PFSK-1 (cell line): Measurements from ENCODE around the gene RAE1. TPM values are rescaled to one million over a fixed set of nuclear protein-coding genes. Genes with fewer than 3 reads are reported as not detected.

ENCODE experiments used
- FOXP2 ChIP-seq: optimal IDR thresholded peaks from 2 replicates; pipeline ENCODE3; 2011; ENCODE audit warnings: borderline replicate concordance, control low read depth, inconsistent platforms; ENCODE audit not compliant: insufficient read depth; ENCODE audit errors: extremely low read length, extremely low read depth
- POLR2AphosphoS5 ChIP-seq: IDR thresholded peaks from 2 replicates; pipeline ENCODE4 v1.6.1; 2012; ENCODE audit warnings: low read depth, mild to moderate bottlenecking, control low read depth, low read length, moderate library complexity
- SIN3A ChIP-seq: IDR thresholded peaks from 2 replicates; pipeline ENCODE4 v1.6.1; 2012; ENCODE audit warnings: mild to moderate bottlenecking, low read length, moderate library complexity, borderline replicate concordance; ENCODE audit not compliant: insufficient read depth
- TAF1 ChIP-seq: IDR thresholded peaks from 2 replicates; pipeline ENCODE4 v1.6.1; 2012; ENCODE audit warnings: low read length, control low read depth, borderline replicate concordance; ENCODE audit not compliant: insufficient read depth
- polyA plus RNA-seq: library from polyadenylated mRNA; unstranded; fragments of >200 nt; gene quantifications from one replicate; pipeline ENCODE4 v1.2.1, GENCODE V29; 2012; ENCODE audit warnings: low read depth, missing spikeins; ENCODE audit not compliant: insufficient read length
- TF ChIP-seq, protein P1 (sequence below), 2 experiments: IDR thresholded peaks; 2 replicates each; pipeline versions ENCODE4 v1.6.1 to v1.8.0; 2011 to 2012; ENCODE audit warnings: low read depth in 2 of 2, low read length in 2 of 2, control low read depth in 1 of 2, inconsistent platforms in 1 of 2, mild to moderate bottlenecking in 1 of 2, moderate library complexity in 1 of 2; ENCODE audit not compliant: insufficient read depth in 1 of 2

Gene RAE1, protein sequence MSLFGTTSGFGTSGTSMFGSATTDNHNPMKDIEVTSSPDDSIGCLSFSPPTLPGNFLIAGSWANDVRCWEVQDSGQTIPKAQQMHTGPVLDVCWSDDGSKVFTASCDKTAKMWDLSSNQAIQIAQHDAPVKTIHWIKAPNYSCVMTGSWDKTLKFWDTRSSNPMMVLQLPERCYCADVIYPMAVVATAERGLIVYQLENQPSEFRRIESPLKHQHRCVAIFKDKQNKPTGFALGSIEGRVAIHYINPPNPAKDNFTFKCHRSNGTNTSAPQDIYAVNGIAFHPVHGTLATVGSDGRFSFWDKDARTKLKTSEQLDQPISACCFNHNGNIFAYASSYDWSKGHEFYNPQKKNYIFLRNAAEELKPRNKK
- polyA plus RNA-seq = 34.0 TPM

DNA sequence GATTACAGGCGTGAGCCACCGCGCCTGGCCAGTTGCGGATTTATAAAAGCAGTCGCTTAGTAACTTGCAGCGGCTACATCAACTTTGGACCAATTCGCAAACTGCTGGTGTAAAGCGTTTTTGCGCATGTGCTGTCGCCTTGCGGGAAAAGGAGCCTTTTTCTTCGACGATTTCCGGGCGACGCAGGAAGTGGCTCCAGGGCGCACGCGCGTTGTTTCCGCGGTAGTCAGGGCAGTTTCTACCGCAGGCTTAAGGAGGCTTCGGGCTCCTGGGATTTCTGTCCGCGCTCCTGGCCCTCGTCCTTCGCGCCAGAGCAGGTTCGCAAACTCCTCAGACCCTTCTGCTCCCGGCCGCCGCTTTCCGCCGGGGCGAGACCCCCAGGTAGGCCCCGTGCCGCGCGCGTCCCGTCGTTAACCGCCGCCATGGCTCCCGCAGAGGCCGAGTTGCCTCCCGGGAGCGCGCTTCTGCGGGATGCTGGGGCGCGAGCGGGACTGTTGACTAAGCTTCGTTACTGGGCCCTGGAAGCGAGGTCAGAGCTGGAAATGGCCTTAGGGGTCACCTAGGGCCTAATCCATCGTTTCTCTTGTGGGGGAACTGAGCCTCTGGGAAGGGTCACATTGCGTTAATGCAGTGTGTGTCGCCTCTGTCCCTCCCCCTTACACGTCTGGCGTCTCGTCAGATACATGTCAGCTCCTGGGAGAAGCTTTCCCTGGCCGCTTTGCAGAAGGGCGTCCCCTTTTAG lies at the start of gene RAE1:
RAE1 (plus strand) TSS at position 214 of the 742 bp plus-strand sequence. CDS start 2,784 bp downstream, outside the sequence.
- TF ChIP-seq POLR2AphosphoS5 (peak; percentile 57; the same call in 1 of the 2 replicates), TAF1 (peak; percentile 69; the same call in 1 of the 2 replicates), FOXP2 (no peak)
- TF ChIP-seq, protein P1, sequence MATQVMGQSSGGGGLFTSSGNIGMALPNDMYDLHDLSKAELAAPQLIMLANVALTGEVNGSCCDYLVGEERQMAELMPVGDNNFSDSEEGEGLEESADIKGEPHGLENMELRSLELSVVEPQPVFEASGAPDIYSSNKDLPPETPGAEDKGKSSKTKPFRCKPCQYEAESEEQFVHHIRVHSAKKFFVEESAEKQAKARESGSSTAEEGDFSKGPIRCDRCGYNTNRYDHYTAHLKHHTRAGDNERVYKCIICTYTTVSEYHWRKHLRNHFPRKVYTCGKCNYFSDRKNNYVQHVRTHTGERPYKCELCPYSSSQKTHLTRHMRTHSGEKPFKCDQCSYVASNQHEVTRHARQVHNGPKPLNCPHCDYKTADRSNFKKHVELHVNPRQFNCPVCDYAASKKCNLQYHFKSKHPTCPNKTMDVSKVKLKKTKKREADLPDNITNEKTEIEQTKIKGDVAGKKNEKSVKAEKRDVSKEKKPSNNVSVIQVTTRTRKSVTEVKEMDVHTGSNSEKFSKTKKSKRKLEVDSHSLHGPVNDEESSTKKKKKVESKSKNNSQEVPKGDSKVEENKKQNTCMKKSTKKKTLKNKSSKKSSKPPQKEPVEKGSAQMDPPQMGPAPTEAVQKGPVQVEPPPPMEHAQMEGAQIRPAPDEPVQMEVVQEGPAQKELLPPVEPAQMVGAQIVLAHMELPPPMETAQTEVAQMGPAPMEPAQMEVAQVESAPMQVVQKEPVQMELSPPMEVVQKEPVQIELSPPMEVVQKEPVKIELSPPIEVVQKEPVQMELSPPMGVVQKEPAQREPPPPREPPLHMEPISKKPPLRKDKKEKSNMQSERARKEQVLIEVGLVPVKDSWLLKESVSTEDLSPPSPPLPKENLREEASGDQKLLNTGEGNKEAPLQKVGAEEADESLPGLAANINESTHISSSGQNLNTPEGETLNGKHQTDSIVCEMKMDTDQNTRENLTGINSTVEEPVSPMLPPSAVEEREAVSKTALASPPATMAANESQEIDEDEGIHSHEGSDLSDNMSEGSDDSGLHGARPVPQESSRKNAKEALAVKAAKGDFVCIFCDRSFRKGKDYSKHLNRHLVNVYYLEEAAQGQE (IDR thresholded peaks at IDR 0.05; ENCODE audit: insufficient read depth in 1 of 2, low read depth in 2 of 2, low read length in 2 of 2) = no peak

DNA sequence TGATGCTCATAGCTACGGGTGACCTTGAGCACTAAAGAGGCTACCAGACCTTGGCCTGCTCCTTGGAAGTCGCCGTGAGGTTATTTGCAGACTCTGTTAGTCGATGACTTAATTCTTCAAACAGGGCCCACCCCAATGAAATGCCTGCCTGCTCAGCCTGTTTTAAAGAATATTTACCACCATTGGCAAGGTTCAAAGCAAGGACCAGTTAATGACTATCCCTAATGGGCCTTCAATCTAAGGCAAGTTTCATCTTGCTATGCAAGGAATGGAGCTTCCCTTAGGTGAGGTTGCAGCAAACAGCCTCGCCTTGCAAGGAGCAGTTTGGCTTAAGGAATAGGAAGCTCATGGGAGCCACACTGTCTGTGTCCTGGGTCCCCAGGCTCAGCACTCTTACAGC lies 44.3 kb upstream of the RAE1 start:
- TF ChIP-seq, protein P1 (IDR thresholded peaks at IDR 0.05; ENCODE audit: insufficient read depth in 1 of 2, low read depth in 2 of 2, low read length in 2 of 2) = no peak
- TF ChIP-seq POLR2AphosphoS5 (no peak), SIN3A (no peak), FOXP2 (no peak), TAF1 (no peak)

DNA sequence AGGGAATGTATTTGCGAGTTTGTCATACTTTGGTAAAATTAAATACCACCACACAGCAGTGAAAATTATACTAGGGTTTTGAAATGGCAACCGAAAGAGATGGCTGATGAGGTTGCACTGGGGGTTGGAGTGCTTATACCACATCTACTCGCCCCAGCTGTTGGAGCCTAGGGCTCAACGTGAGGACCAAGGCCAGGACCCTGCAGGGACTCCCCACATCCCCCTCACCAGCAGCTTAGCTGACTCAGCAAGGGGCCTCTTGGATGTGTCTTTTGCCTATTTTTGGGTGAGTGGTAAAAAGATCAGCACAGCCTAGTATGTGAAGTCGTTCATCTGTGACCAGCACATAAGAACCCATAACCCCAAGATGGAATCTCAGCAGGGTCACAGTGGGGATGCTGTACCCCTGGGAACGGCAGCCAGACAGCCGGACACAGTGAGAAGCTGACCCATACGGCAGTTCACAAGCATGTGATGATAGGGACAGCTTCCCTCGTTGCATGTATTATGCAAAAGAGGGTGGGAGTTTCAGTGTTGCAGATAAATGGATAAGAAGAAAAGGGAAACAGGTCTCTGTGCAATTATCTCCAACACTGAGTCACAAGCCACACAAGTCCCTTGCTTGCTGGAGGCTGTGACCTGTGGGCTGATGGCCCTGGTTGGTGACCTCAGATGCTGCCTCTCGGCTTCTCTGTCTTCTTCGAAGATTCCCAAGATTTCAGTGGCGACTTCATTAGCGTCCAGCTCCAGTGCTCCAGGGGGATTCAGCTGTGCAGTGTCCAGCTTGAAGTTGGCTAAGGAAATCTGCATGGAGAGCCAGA lies 42.4 kb upstream of the RAE1 start:
- no peak for TF ChIP-seq TAF1

DNA sequence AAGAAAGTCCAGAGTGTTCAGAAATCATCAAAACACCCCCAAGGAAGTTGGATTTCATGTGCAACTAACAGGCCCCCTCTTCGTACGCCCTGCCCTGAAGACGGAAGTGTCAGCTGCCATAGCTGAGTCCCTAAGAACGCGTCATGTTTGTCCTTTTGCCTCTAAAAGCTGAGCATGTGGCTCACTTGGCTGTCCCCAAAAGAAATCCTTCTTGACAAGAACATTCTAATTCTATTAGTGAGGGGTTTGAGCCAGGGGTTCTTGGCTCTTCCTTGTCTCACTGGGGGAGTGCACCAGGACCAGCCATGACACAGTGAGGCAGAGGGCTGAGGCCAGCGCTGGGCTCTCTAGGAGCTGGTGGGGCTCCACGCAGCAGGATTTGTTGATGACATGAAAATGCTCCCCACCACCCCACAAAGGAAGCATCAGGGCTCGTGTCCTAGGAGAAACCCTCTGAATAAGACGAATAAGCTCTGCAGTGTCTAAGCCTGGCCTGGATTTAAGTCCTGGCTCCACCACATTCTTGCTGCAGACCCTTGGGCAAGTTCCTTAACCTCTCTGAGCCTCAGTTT lies 41.4 kb upstream of the RAE1 start:
- TF ChIP-seq TAF1 (no peak), SIN3A (no peak), POLR2AphosphoS5 (no peak), FOXP2 (no peak)
- TF ChIP-seq, protein P1 (IDR thresholded peaks at IDR 0.05; ENCODE audit: insufficient read depth in 1 of 2, low read depth in 2 of 2, low read length in 2 of 2) = no peak

DNA sequence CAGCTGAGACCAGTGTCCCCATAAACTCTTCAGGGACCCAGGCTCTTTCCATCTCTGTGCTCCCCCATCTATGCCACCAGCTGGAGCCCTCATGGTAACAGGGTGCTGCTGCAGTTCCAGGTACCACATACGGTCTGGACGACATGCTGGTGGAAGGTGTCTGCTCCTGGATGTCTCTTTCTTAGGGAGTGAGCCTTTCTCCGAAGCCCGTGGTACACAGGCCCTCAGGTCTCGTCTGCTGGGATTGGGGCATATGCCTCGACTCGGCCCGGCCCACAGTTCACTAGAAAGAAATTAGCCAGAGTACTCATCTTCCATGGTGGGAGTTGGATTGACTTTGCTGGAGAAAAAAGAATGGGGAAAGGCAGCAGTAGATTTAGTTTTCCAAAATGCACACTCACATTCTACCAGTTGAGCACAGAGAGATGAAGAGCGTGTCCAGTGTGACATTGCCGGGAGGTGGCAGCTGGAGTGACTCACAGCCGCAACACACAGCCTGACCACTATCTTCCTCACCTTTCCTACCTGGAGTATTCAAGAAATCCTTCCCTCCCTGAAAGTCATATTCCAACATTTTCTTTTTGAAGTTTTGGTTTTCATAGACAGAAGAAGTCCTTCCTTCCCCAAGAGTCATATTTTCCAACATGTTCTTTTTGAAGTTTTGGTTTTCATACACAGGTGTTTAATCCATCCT lies 40.1 kb upstream of the RAE1 start:
- TF ChIP-seq FOXP2 = no peak
- TF ChIP-seq, protein P1 (IDR thresholded peaks at IDR 0.05; ENCODE audit: insufficient read depth in 1 of 2, low read depth in 2 of 2, low read length in 2 of 2) = no peak
- no peak for TF ChIP-seq TAF1
- TF ChIP-seq SIN3A = no peak
- no peak for TF ChIP-seq POLR2AphosphoS5
